GM23248 (cell line): ENCODE results near the gene CEP112.

Experiments
- EZH2 ChIP-seq: fragments of 200-600 bp; sonication (generic); IDR thresholded peaks from 2 replicates; pipeline ENCODE4 v1.6.1; 2018; ENCODE audit warnings: antibody characterized with exemption, mild to moderate bottlenecking; ENCODE audit not compliant: insufficient read depth, poor library complexity, severe bottlenecking
- EZH2phosphoT487 ChIP-seq: fragments of 200-600 bp; sonication (generic); IDR thresholded peaks from 2 replicates; pipeline ENCODE4 v1.6.1; 2018; ENCODE audit warnings: antibody characterized with exemption, moderate library complexity, mild to moderate bottlenecking, low read depth; ENCODE audit not compliant: insufficient read depth

DNA sequence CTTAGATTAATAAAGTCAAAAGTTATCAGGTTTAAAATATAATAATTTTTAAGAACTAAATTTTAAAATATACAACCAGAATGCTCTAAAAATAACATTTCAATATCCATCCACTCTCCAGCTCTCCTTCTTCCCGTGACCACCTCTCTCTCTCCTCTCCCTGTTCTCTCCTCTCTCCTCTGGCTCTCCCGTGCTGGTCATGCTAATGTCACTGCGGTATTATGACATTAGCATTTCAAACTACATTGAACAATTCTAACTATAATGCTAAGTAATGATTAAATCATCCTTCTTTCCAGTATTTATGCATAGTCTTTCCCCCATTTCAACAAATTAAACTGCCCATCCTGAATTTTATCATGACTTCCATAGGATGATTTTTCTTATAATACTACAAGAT is 154.7 kb downstream of the CEP112 start:
- TF ChIP-seq EZH2phosphoT487 (no peak), EZH2 (no peak)
